Natural killer cell (primary cell): ENCODE results near the gene MAP2K5. TPM values are rescaled to one million over a fixed set of nuclear protein-coding genes. Genes with fewer than 3 reads are reported as not detected.

ENCODE experiments used
- ATAC-seq, 3 donors: fragments of 150-1000 bp in 2 of 3; fragments of 200-7000 bp in 1 of 3; cut with Tn5 transposase; 1 replicate in 1 of 3; 2 replicates in 2 of 3; pipeline ENCODE4 v1.10.0; 2021; ENCODE audit warnings: mild to moderate bottlenecking in 2 of 3, moderate library complexity in 2 of 3
- DNase-seq, 2 donors: peaks; one replicate each; pipeline versions ENCODE4 v3.0.0 to v3.0.0-alpha.2; 2013 to 2021; ENCODE audit warnings: mixed read lengths in 1 of 2
- H3K27ac ChIP-seq: one replicate; pipeline ENCODE4 v1.5.1; 2013; ENCODE audit warnings: mild to moderate bottlenecking, low read length
- H3K27me3 ChIP-seq: one replicate; pipeline ENCODE4 v1.6.1; 2013; ENCODE audit warnings: low read length; ENCODE audit not compliant: control insufficient read depth, insufficient read depth
- H3K36me3 ChIP-seq: one replicate; pipeline ENCODE4 v1.6.1; 2013; ENCODE audit warnings: low read length; ENCODE audit not compliant: control insufficient read depth, insufficient read depth
- H3K4me1 ChIP-seq: one replicate; pipeline ENCODE4 v1.6.1; 2013; ENCODE audit warnings: low read length; ENCODE audit not compliant: control insufficient read depth, insufficient read depth
- H3K4me3 ChIP-seq: one replicate; pipeline ENCODE4 v1.5.1; 2013; ENCODE audit warnings: low read length
- H3K9me3 ChIP-seq: one replicate; pipeline ENCODE4 v1.6.1; 2013; ENCODE audit warnings: low read length; ENCODE audit not compliant: control insufficient read depth, insufficient read depth
- H3K27ac Mint-ChIP-seq, 2 donors: one replicate each; pipeline ENCODE4 v1.8.0; 2022; ENCODE audit warnings: mild to moderate bottlenecking in 2 of 2, mixed read lengths in 2 of 2, moderate library complexity in 1 of 2
- H3K27me3 Mint-ChIP-seq, 2 donors: one replicate each; pipeline ENCODE4 v1.8.0; 2022; ENCODE audit warnings: low read depth in 2 of 2, mixed read lengths in 2 of 2
- H3K36me3 Mint-ChIP-seq: one replicate; pipeline ENCODE4 v1.8.0; 2022; ENCODE audit warnings: mixed read lengths
- H3K4me1 Mint-ChIP-seq, 2 donors: one replicate each; pipeline ENCODE4 v1.8.0; 2022; ENCODE audit warnings: mixed read lengths in 2 of 2
- H3K4me3 Mint-ChIP-seq: one replicate; pipeline ENCODE4 v1.8.0; 2022; ENCODE audit warnings: mild to moderate bottlenecking, moderate library complexity, mixed read lengths
- H3K9me3 Mint-ChIP-seq, 2 donors: one replicate each; pipeline ENCODE4 v1.8.0; 2022; ENCODE audit warnings: mixed read lengths in 2 of 2
- CTCF ChIP-seq: fragments of 200-600 bp; IDR thresholded peaks from one replicate; pipeline ENCODE4 v1.8.0; 2022; ENCODE audit warnings: antibody characterized with exemption
- WGBS: methylation state at CpG from one replicate; pipeline ENCODE4 v1.1.7; 2013; ENCODE audit warnings: missing lambda C conversion rate; ENCODE audit not compliant: insufficient coverage; 5-methylcytosine and 5-hydroxymethylcytosine counted together
- intact Hi-C: fragments of 100-400 bp; cut with micrococcal nuclease; formaldehyde crosslinking; loops from one replicate; pipeline ENCODE4 v1.14.2; 2022
- total RNA-seq, 4 donors: library from RNA; stranded (reverse); fragments of 120-200 nt in 1 of 4; gene quantifications; one replicate each; pipeline versions ENCODE4 v1.2.3 to v1.2.4, GENCODE V29; 2013 to 2022

Gene MAP2K5
- total RNA-seq, 3 donors from 2014 or later (not counting 1 experiment from before 2014, with no cell fraction given) = 25.6 to 32.6 (median 29.2) TPM

GRCh38 chr15:67639591-67639990, 97.1 kb downstream of the MAP2K5 start:
- H3K36me3 Mint-ChIP-seq = peaks cover 12% of the 10 kb centered on the region
- Histone ChIP-seq H3K27ac (no peak overlapping the region), H3K9me3 (no peaks in the 10 kb centered on the region), H3K4me1 (no peaks in the 10 kb centered on the region), H3K27me3 (no peaks in the 10 kb centered on the region), H3K36me3 (peaks cover 7% of the 10 kb centered on the region), H3K4me3 (no peak overlapping the region)
- TF ChIP-seq CTCF = no peak
- intact Hi-C loops = no loop called here
- ATAC-seq (no peak), DNase-seq (no peak)
- no peak overlapping the region for H3K27ac Mint-ChIP-seq
- no peaks in the 10 kb centered on the region for H3K27me3 Mint-ChIP-seq
- peaks cover 5 to 7% of the 10 kb centered on the region in 2 donors for H3K9me3 Mint-ChIP-seq
- no peak overlapping the region for H3K4me3 Mint-ChIP-seq
- 95% methylated on average over 6 of the region's 6 CpGs for WGBS
- peaks cover 12 to 27% of the 10 kb centered on the region in 2 donors for H3K4me1 Mint-ChIP-seq

DNA sequence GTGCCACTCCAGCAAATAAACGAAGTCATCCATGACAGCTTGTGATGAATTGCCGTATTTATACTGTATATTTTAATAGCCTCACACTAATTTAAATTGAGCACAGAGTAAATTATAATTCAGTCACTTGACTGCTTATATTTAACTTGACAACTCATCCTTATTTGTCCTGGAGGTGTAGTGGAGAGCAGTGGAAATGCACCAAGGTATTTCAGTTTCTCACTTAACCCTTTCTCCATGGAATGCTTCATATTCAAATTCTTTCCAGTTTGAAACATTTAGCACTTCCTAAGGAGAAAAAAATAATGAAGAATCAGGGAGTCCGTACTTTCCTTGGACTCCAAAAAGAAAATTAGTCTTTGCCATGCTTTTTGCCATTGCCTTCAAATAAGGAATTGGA, 99.0 kb downstream of the MAP2K5 start:
- DNase-seq (no peak), ATAC-seq (no peak)
- intact Hi-C loops = no loop called here
- H3K9me3 Mint-ChIP-seq = no peaks in the 10 kb centered on the region
- no peak for TF ChIP-seq CTCF
- 93% methylated on average over 3 of the region's 3 CpGs for WGBS
- no peaks in the 10 kb centered on the region for H3K9me3 ChIP-seq
- H3K27ac ChIP-seq = no peak overlapping the region
- H3K27me3 ChIP-seq = no peaks in the 10 kb centered on the region
- H3K4me3 Mint-ChIP-seq = no peak overlapping the region
- H3K4me3 ChIP-seq = no peak overlapping the region
- peaks cover 0 to 18% of the 10 kb centered on the region in 2 donors for H3K4me1 Mint-ChIP-seq
- no peaks in the 10 kb centered on the region for H3K36me3 Mint-ChIP-seq
- H3K27me3 Mint-ChIP-seq = no peaks in the 10 kb centered on the region
- H3K27ac Mint-ChIP-seq = no peak overlapping the region
- peaks cover 7% of the 10 kb centered on the region for H3K36me3 ChIP-seq
- H3K4me1 ChIP-seq = no peaks in the 10 kb centered on the region

DNA sequence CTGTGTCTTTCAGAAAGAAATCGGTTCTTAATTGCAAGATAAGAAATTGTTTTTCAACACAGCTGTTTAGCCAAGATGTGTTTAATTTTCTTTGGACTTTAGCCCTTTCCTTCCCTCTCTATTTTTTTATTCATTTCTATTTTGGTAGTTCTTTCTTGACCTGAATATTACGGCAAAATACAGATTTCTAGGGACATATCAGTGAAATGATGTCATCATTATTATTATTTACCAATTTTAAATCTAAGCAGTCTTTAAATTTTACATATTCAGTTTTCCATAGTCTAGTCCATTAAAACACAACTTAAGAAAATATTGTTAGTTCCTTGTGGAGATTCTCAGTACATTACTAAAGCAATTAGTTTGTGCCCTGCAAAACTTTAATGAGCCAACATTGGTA, 104.3 kb downstream of the MAP2K5 start:
- Histone ChIP-seq H3K4me1 (no peaks in the 10 kb centered on the region), H3K4me3 (no peak overlapping the region), H3K9me3 (no peaks in the 10 kb centered on the region), H3K27me3 (no peaks in the 10 kb centered on the region), H3K27ac (no peak overlapping the region), H3K36me3 (peaks cover under 1% of the 10 kb centered on the region)
- Mint-ChIP-seq H3K27me3 (no peaks in the 10 kb centered on the region), H3K4me3 (no peak overlapping the region), H3K36me3 (no peaks in the 10 kb centered on the region), H3K9me3 (no peaks in the 10 kb centered on the region), H3K4me1 (peaks cover 0 to 10% of the 10 kb centered on the region in 2 donors), H3K27ac (no peak overlapping the region)
- TF ChIP-seq CTCF = no peak
- intact Hi-C loops = no loop called here
- 100% methylated on average over 1 of the region's 2 CpGs for WGBS
- ATAC-seq (no peak), DNase-seq (no peak)

- DNase-seq = no peak
- Histone ChIP-seq H3K4me1 (no peaks in the 10 kb centered on the region), H3K36me3 (peaks cover 8% of the 10 kb centered on the region), H3K27me3 (no peaks in the 10 kb centered on the region), H3K4me3 (no peak overlapping the region), H3K9me3 (peaks cover 4% of the 10 kb centered on the region), H3K27ac (no peak overlapping the region)
- intact Hi-C loops = no loop called here
- Mint-ChIP-seq H3K4me3 (no peak overlapping the region), H3K27me3 (no peaks in the 10 kb centered on the region), H3K27ac (no peak overlapping the region), H3K36me3 (peaks cover 37% of the 10 kb centered on the region), H3K9me3 (peaks cover 9 to 12% of the 10 kb centered on the region in 2 donors), H3K4me1 (peaks cover 0 to 5% of the 10 kb centered on the region in 2 donors)
- no peak for ATAC-seq
- WGBS = 100% methylated on average over 2 of the region's 2 CpGs
- no peak for TF ChIP-seq CTCF
These were observed 110.1 kb downstream of the MAP2K5 start for GRCh38 chr15:67652586-67652985.
